NK-92 (cell line): Measurements from ENCODE around the gene ABCC1.
"Not testable (repeated sequence)": the region's sequence is repeated elsewhere in the genome, so short reads cannot be mapped to it uniquely, and the experiment has no call there.

Source experiments
- DNase-seq: peaks from one replicate; lab custom pipeline; 2025; ENCODE audit not compliant: unreplicated experiment; lab: John Stamatoyannopoulos, UW

Gene ABCC1

DNA sequence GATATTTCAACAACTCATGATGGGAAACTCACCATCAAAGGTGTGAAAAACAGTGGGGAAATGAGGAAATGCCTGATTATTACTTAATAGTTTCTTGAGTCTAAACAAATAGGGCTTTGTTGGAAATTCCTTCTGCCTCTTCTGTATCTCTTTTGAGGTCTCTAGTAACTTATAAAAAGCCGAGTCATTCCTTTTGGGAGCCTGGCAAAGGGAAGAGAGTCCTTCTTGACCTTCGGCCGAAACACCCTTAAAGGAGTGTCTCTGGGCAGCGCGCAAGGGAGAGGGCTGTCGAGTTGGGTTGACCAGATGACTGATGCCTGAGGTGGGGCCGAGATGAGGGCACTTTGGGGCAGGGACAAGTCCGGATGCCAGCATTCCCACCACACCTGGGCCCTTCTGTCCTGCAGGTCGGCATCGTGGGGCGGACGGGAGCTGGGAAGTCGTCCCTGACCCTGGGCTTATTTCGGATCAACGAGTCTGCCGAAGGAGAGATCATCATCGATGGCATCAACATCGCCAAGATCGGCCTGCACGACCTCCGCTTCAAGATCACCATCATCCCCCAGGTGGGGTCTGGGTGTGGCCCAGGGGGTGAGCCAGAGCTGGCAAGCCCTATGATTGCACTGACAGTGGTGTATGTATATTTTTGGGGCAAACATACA, 184.7 kb downstream of the ABCC1 start:
- no peak for DNase-seq

DNA sequence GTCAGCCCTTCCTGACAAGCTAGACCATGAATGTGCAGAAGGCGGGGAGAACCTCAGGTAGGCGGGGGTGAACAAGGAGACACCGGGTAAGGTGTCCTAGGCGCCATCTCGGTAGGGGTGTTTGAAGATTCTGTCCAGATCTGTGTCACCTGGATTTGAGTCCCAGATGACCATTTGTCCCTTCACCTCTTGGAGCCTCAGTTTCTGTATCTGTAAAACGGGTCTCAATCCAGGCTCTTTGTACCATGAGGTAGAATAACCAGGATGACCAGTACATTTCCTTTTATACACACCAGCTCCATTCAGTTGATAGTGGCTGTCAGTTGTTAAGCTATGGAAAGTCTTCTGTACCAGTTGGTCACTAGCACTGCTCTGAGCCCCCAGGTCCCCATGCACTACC, 187.2 kb downstream of the ABCC1 start:
- DNase-seq: no peak

GRCh38 chr16:16137110-16137509, 187.7 kb downstream of the ABCC1 start:
- no peak for DNase-seq

DNA sequence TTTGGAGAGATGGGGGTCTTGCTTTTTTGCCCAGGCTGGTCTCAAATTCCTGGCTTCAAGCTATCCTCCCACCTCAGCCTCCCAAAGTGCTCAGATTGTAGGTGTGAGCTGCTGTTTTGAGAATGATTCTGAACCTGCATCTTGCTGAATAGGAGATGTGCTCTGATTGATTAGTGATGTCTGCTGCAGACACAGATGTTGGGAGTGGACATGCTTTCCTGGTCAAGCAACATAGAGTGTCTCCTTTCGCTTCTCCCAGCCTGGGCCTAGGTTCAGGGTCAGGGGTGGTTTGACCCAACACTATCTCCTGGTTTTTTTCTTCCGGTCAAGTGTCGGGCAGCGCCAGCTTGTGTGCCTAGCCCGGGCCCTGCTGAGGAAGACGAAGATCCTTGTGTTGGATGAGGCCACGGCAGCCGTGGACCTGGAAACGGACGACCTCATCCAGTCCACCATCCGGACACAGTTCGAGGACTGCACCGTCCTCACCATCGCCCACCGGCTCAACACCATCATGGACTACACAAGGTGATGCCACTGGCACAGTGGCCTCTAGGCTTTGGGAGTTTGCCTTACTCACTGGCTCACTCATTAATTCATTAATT, 188.7 kb downstream of the ABCC1 start:
- no peak for DNase-seq

DNA sequence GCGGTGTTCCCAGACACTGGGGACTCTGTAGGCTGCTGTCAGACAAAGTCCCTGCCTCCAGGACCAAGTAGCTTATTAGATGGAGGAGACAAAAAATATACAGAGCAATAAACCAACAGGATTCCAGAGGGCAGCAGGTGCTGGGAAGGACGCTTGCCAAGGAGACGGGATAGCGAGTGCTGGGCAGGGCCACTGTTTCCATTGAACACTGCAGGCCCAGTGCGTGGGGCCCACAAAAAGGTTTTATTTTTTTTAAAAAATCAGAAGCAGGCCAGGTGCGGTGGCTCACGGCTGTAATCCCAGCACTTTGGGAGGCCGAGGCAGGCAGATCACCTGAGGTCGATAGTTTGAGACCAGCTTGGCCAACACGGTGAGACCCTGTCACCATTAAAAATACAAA, 189.6 kb downstream of the ABCC1 start:
- DNase-seq: no peak

GRCh38 chr16:16139806-16140205, 190.4 kb downstream of the ABCC1 start:
- DNase-seq: no peak

GRCh38 chr16:16140537-16140936, 191.1 kb downstream of the ABCC1 start:
- DNase-seq: no peak

DNA sequence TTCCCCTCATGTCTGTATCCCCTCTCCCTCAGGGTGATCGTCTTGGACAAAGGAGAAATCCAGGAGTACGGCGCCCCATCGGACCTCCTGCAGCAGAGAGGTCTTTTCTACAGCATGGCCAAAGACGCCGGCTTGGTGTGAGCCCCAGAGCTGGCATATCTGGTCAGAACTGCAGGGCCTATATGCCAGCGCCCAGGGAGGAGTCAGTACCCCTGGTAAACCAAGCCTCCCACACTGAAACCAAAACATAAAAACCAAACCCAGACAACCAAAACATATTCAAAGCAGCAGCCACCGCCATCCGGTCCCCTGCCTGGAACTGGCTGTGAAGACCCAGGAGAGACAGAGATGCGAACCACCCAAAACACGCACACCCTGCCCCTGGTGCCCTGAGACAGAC, 191.7 kb downstream of the ABCC1 start:
- no peak for DNase-seq

DNA sequence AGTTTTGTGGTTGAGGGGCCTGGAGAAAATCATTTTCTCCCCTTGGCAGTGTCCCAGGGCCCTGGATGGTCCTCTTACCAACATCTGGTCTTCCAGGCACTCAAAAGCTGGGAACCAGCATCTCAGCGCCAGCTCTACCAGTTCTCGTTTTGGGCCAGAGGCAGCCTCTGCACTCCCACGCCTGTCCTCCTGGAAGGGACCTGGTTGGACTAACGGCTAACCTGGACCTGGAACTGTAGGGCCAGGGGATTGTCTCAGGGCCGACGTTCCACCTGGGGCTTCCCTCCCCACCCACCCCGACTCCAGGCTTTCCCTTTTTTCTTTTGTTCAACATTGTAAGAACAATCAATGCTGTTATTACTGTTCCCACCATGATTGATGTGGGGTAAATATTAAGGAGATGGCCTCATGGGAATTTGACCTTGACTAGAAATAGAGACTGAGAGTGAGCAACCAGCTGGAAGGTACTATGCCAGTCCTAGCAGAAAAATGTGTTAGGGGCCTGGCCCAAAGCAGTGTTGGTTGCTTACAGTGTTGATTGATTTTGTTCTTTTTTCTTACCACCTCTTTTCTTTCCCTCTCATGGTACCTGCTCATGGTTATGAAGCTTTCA, 192.5 kb downstream of the ABCC1 start:
- DNase-seq: no peak

DNA sequence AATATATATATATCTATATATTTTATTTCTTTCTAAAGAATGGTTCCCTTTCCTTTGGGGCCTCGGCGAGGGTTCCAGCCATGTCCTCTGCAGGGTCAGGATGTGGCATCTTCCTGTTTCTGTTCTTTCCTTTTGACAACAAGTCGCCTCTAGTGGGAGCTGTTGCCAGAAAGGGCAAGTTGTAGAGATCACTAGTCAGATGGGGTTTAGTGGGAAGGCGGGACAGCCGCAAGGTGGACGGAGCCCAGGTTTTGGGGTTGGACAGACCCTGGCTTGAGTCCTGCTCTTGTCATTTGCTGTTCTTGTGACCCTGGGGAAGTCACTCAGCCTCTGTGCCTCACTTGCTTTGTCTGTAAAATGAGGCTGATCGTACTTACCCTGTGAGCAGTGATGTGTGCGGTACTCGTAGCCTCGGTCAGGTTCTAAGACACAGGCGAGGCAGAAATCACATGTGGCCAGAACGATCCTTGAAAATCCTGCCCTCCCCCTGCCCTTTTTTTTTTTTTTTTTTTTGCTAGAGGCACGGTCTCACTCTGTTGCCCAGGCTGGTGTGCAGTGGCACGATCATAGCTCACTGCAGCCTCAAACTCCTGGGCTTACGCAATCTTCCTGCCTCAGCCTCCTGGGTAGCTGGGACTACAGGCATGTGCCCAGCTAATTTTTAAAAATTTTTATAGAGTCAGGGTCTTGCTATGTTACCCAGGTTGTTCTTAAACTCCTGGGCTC, 193.8 kb downstream of the ABCC1 start:
- DNase-seq: no peak

DNA sequence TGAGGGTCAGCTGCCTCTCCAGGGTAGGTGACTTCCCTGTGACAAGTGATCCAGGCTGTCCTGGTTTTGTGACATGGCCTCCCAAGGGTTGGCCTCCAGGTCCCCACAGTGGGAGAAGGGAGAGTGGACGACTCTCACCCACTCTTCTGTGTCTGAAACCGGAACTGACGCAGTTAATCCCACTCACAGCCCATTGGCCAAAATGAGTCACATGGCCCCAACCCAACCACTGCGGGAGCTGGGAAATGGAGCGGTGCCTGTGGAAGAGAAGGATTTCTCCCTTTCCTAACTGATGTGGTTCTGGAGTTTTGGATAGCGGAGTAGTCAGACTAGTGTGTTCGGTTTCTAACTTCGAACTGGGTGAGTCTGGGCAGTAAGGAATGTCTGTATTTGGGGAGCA, 194.5 kb downstream of the ABCC1 start:
- no peak for DNase-seq

DNA sequence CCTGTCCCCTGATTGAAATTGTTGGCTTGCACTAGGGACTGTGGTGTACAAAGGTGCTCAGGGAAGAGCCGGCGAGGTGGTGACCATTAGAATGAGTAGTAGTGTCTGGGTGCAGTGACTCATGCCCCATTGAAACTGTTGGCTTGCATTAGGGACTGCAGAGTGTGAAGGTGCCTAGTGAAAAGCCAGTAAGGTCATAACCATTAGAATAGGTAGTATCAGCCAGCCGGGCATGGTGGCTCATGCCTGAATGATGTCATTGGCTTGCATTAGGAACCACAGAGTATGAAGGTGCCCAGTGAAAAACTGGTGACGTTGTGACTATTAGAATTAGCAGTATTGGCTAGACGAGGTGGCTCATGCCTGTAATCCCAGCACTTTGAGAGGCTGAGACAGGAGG, 195.0 kb downstream of the ABCC1 start:
- DNase-seq: no peak

DNA sequence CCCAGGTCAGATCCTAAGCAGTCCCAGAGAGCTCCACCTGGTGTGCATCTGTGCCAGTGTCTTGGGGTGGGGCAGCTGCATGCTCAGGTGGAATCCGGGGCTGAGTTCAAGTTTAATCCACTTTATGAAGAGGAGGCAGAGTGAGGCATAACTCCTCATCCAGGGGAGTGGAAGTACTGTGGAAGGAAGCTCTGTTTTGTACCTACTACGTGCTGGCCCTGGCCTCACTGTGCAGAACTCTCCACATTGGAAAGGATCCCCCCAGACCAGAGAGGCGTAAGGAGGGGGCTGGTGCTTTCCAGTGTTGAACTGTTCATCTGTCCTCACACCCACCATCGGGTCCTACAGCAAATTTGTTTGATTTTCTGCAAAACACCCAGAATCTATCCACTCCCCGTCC, 195.9 kb downstream of the ABCC1 start:
- no peak for DNase-seq

DNA sequence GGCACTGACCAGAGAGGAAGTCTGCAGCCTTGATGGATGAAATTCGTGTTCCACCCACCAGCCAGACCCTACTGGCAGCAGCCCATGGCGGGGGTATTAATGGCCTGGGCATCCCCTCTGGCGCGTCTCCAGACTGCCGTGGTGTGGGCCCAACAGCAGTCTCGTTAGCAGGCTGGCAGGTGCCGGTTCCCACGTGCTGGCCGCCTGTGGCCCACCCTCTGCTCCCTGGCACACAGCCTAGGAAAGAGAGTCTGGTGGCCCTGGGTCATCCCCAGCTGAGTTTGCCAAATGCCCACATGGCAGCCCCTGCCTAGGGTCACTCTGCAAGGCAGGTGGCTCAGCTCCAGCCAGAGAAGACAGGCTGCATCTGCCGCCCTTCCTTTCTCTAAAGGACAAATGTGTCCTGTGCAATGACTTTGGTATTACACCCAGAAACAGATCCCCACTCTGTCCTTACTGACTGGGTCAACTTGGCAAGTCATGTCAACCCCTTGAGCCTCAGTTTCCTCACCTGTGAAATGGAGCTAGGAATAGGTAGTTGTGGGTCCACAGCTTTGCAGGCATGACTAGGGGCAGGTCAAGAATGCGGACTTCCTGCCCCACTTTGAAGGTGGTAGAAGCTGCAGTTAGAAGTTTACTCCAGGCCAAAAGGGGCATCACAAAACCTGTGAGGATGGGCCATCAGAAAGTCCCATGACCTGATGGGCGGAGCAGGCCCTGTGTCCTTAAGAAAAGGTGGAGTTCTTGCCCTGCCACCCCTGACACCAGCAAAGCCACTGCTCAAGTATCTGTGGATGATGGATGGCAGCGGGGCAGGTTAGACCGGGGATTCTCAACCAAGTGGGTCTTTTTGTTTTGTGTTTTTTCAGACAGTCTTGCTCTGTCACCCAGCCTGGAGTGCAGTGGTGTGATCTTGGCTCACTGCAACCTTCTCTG, 197.2 kb downstream of the ABCC1 start:
- DNase-seq: no peak

DNA sequence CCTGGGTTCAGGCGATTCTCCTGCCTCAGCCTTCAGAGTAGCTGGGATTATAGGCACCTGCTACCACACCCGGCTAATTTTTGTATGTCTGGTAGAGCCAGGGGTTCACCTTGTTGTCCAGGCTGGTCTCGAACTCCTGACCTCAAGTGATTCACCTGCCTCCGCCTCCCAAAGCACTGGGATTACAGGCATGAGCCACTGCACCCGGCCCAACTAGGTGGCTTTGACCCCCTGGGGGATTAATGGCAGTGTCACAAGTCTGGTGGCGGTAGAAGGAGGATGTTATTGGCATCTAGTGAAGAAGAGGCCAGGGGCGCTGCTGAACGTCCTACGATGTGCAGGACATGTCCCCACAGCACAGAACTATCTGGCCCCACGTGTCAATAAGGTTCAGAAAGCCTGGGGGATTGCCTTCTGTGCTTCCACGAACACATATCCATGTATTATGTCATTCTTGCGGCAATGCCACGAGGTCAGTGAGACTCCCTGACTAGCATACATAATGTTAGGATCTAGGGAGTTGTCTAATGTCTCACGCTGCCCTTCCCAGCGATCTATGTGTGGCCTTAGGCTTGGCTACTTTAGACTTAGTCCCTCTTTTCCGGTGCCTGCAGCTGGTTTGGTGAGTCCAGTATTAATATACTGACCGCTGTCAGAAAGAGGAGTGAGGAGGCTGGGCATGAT, 198.0 kb downstream of the ABCC1 start:
- no peak for DNase-seq

DNA sequence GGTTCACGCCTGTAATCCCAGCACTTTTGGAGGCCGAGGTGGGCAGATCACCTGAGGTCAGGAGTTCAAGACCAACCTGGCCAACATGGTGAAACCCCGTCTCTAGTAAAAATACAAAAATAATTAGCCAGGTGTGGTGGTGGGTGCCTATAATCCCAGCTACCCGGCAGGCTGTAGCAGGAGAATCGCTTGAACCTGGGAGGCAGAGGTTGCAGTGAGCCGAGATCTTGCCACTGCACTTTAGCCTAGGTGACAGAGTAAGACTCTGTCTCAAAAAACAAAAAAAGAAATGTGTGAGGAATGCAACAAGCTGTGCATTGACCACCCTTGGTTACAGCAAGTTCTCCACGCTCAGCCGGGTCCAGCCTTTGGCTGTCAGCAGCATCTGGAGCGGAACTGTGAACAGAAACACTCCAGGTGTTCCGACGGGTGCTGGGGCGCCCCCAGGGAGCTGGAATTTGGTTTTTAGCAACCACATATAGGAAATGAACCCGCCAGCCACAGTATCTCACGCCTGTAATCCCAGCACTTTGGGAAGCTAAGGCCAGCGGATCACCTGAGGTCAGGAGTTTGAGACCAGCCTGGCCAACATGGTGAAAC, 198.7 kb downstream of the ABCC1 start:
- not testable (repeated sequence) for DNase-seq

DNA sequence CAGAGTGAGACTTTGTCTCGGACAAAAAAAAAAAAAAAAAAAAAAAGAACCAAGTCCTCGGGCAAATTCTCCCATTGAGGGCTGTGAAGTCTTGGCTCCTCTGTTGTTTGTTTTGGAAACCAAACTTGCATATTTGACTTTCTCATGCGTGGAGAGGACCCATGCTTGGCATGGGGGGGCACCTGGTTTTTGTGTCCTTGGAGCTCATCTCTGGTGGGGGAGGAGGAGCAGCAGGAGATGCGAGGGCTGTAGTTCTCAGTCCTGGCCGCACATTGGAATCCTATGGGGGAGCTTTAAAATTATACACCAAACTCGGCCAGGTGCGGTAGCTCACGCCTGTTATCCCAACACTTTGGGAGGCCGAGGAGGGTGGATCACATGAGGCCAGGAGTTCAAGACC, 199.3 kb downstream of the ABCC1 start:
- no peak for DNase-seq

GRCh38 chr16:16149710-16150116, 200.3 kb downstream of the ABCC1 start:
- DNase-seq: no peak

DNA sequence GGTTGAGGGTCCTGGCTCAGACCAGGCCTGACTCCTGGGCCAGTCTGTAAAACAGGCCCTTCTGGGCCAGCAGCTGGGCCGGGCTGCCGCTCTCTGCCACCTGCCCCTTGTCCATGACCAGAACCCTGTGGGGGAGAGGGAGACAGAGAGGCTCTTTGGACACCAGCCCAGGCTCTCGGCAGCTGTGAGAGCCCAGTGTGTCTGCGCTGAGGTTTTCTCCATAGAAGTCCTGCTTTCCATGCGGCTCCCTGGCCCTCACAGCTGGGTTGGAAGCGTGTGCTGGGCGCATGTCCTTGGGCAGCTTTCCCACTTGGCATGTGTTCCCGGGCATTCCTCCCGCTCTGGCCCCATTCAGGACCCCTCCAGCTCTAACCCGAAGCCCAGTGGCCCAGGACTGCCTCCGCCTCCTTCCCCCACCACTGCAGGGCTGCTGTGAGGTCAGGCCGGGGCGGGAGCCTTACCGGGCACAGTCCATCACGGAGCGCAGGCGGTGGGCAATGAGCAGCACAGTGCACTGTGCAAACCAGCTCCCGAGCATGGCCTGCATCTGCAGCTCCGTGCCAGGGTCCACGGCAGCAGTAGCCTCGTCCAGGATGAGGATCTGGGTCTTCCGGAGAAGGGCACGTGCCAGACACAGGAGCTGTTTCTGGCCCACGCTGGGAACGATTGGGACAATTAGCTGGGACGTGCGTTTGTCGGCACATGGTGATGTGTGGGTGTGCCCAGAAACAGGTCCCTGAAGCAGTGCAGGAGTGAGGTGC, 200.9 kb downstream of the ABCC1 start:
- DNase-seq: no peak

- DNase-seq: no peak
These were observed 201.4 kb downstream of the ABCC1 start for GRCh38 chr16:16150878-16151152.
